HL-60 (cell line): ENCODE results near the gene NACC2.

Experiments
- DNase-seq, 2 experiments: peaks; one replicate each; pipeline ENCODE4 v3.0.0-alpha.2; 2010 to 2020; ENCODE audit warnings: low read depth in 1 of 2, low spot score in 1 of 2
- H3K27ac ChIP-seq: fragments of 250-450 bp; sonication (Bioruptor Pico); replicated peaks from 2 replicates; pipeline ENCODE4 v1.5.1; 2020; ENCODE audit warnings: mild to moderate bottlenecking, moderate library complexity
- H3K27me3 ChIP-seq: fragments of 250-450 bp; sonication (Bioruptor Pico); 2 replicates; pipeline ENCODE4 v1.5.1; 2021; ENCODE audit warnings: mild to moderate bottlenecking, moderate library complexity; ENCODE audit not compliant: insufficient read depth, poor library complexity, severe bottlenecking
- H3K4me3 ChIP-seq: replicated peaks from 2 replicates; pipeline ENCODE4 v1.5.1; 2011; ENCODE audit warnings: mild to moderate bottlenecking, control low read depth, low read length; ENCODE audit not compliant: insufficient read depth
- GABPA ChIP-seq: IDR thresholded peaks from 2 replicates; pipeline ENCODE4 v1.6.1; 2012; ENCODE audit warnings: low read depth
- POLR2AphosphoS5 ChIP-seq: IDR thresholded peaks from 2 replicates; pipeline ENCODE4 v1.6.1; 2012; ENCODE audit warnings: low read depth
- SPI1 ChIP-seq: IDR thresholded peaks from 2 replicates; pipeline ENCODE4 v1.6.1; 2012; ENCODE audit warnings: low read depth, mild to moderate bottlenecking, borderline replicate concordance
- TF ChIP-seq, protein P1 (sequence below): IDR thresholded peaks from one replicate; pipeline ENCODE4 v1.5.1; 2011; ENCODE audit warnings: low read length, control low read depth, inconsistent platforms; ENCODE audit not compliant: insufficient read depth
- TF ChIP-seq, protein P2 (sequence below): IDR thresholded peaks from 2 replicates; pipeline ENCODE4 v1.6.1; 2012; ENCODE audit warnings: low read depth; ENCODE audit not compliant: insufficient replicate concordance

NACC2 gene

DNA sequence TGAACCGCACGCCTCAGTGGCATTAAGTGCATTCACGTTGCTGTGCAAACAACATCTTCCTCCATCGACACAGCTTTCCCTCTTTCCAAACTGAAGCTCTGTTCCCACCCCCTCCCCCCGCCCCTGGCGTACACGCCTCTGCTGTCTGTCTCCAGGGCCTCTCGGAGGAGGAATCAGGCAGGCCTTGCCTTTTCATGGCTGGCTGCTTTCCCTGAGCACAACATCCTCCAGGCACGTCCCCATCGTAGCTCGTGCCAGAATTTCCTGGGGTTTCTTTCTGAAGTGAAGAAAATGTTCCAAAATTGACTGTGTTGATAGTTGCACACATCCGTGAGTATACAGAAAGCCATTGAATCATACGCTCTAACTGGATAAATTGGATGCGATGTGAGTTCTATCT lies 45.9 kb upstream of the NACC2 start:
- TF ChIP-seq POLR2AphosphoS5, result no peak
- TF ChIP-seq, protein P1, sequence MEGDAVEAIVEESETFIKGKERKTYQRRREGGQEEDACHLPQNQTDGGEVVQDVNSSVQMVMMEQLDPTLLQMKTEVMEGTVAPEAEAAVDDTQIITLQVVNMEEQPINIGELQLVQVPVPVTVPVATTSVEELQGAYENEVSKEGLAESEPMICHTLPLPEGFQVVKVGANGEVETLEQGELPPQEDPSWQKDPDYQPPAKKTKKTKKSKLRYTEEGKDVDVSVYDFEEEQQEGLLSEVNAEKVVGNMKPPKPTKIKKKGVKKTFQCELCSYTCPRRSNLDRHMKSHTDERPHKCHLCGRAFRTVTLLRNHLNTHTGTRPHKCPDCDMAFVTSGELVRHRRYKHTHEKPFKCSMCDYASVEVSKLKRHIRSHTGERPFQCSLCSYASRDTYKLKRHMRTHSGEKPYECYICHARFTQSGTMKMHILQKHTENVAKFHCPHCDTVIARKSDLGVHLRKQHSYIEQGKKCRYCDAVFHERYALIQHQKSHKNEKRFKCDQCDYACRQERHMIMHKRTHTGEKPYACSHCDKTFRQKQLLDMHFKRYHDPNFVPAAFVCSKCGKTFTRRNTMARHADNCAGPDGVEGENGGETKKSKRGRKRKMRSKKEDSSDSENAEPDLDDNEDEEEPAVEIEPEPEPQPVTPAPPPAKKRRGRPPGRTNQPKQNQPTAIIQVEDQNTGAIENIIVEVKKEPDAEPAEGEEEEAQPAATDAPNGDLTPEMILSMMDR, result no peak
- no peak for TF ChIP-seq GABPA
- TF ChIP-seq, protein P2, sequence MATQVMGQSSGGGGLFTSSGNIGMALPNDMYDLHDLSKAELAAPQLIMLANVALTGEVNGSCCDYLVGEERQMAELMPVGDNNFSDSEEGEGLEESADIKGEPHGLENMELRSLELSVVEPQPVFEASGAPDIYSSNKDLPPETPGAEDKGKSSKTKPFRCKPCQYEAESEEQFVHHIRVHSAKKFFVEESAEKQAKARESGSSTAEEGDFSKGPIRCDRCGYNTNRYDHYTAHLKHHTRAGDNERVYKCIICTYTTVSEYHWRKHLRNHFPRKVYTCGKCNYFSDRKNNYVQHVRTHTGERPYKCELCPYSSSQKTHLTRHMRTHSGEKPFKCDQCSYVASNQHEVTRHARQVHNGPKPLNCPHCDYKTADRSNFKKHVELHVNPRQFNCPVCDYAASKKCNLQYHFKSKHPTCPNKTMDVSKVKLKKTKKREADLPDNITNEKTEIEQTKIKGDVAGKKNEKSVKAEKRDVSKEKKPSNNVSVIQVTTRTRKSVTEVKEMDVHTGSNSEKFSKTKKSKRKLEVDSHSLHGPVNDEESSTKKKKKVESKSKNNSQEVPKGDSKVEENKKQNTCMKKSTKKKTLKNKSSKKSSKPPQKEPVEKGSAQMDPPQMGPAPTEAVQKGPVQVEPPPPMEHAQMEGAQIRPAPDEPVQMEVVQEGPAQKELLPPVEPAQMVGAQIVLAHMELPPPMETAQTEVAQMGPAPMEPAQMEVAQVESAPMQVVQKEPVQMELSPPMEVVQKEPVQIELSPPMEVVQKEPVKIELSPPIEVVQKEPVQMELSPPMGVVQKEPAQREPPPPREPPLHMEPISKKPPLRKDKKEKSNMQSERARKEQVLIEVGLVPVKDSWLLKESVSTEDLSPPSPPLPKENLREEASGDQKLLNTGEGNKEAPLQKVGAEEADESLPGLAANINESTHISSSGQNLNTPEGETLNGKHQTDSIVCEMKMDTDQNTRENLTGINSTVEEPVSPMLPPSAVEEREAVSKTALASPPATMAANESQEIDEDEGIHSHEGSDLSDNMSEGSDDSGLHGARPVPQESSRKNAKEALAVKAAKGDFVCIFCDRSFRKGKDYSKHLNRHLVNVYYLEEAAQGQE, result no peak
- TF ChIP-seq SPI1, result no peak
- DNase-seq, result no peak
- no peak overlapping the region for H3K27ac ChIP-seq
- no peak overlapping the region for H3K4me3 ChIP-seq
- H3K27me3 ChIP-seq, result no peaks in the 10 kb centered on the region

DNA sequence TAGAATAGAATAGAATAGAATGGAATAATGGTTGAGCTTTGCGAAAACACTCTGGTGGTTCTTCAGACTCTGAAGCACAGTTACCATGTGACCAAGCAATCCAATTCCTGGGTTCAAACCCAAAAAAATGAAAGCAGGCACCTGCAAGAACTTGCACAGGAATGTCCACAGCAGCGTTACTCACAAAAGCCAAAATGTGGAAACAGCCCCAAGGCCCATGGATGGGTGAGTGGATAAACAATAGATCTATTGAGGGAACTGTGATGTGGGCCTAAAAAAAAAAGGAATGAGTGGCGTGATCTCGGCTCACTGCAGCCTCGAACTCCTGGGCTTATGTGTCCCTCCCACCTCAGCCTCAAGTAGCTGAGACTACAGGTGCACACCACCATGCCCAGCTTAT lies 45.0 kb upstream of the NACC2 start:
- no peak for DNase-seq
- Histone ChIP-seq H3K4me3 (no peak overlapping the region), H3K27ac (no peak overlapping the region), H3K27me3 (peaks cover 3% of the 10 kb centered on the region)
- TF ChIP-seq, protein P1, result no peak
- TF ChIP-seq SPI1 (no peak), POLR2AphosphoS5 (no peak), GABPA (no peak)
- TF ChIP-seq, protein P2, result no peak

DNA sequence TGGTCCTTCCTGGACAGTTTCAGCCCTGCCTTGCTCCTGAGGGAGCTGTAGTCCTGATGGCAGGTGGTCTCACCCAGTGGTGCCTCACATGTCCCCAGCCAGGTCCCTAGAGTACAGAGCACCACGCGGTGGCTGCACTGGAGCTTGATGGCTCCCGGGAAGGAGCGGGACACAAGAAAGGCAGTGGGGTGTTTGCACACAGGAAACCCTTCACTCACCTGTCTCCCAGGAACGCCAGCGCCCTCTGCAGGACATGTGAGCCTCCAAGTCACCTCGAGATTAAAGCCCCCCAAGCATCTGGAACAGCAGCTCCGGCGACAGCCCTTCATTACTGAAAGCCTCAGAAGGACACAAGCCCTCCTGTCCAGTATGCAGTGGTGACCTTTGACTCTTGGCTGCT lies 43.5 kb upstream of the NACC2 start:
- no peak overlapping the region for H3K4me3 ChIP-seq
- no peak overlapping the region for H3K27ac ChIP-seq
- peaks cover 14% of the 10 kb centered on the region for H3K27me3 ChIP-seq
- TF ChIP-seq, protein P1, result peak; percentile 34
- no peak for TF ChIP-seq SPI1
- TF ChIP-seq, protein P2, result no peak
- peak in 1 of 2 experiments; percentile 24 for DNase-seq
